Fibroblast of lung (primary cell): ENCODE results near the gene PLA2G6.

ENCODE experiments used
- CTCF ChIP-seq, 2 donors: IDR thresholded peaks in 1 of 2; conservative IDR thresholded peaks in 1 of 2; 1 replicate in 1 of 2; 2 replicates in 1 of 2; pipeline ENCODE4 v1.5.1; 2011 to 2012; ENCODE audit warnings: low read length in 2 of 2, control low read depth in 1 of 2, inconsistent platforms in 1 of 2, low read depth in 1 of 2, mild to moderate bottlenecking in 1 of 2
- EZH2 ChIP-seq: IDR thresholded peaks from 2 replicates; pipeline ENCODE4 v1.5.1; 2012; ENCODE audit warnings: low read length, control low read depth, mild to moderate bottlenecking; ENCODE audit errors: missing control alignments

- no peak for TF ChIP-seq CTCF (conservative IDR thresholded peaks at IDR 0.05 in 1 of 2, IDR thresholded peaks at IDR 0.05 in 1 of 2; ENCODE audit: low read depth in 1 of 2, low read length in 2 of 2)
- TF ChIP-seq EZH2, result no peak
Observed at GRCh38 chr22:38208551-38208968, 26.9 kb upstream of the PLA2G6 start.
